ENCODE data around the gene BCL2L11.

BCL2L11 gene

DNA sequence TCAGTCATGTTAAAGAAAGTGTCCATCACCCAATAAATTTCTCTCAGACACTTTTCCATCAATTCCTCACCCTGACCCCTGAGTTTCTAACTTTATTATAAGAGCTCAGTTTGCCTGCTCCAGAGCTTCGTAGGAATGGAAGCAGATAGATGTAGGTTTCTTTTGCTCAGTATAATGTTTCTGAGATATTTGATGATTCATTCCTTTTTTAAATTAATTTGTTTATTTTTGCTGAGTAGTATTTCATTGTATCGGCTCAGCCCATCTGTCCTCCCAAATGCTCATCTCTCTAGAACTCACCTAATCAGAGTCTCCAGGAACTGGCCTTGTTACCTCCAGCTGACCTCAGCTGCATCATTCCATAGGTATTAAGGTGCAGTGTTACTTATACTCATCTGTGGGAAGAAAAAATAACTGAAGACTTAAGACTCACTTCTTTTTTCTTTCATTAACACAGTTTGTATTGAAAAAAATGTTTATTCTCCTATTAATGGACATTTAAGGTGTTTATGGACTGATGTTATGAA, 11.9 kb upstream of the BCL2L11 start:
- no peak overlapping the region for H3K27ac ChIP-seq
- TF ChIP-seq, protein P1, sequence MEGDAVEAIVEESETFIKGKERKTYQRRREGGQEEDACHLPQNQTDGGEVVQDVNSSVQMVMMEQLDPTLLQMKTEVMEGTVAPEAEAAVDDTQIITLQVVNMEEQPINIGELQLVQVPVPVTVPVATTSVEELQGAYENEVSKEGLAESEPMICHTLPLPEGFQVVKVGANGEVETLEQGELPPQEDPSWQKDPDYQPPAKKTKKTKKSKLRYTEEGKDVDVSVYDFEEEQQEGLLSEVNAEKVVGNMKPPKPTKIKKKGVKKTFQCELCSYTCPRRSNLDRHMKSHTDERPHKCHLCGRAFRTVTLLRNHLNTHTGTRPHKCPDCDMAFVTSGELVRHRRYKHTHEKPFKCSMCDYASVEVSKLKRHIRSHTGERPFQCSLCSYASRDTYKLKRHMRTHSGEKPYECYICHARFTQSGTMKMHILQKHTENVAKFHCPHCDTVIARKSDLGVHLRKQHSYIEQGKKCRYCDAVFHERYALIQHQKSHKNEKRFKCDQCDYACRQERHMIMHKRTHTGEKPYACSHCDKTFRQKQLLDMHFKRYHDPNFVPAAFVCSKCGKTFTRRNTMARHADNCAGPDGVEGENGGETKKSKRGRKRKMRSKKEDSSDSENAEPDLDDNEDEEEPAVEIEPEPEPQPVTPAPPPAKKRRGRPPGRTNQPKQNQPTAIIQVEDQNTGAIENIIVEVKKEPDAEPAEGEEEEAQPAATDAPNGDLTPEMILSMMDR (conservative IDR thresholded peaks at IDR 0.05): no peak

DNA sequence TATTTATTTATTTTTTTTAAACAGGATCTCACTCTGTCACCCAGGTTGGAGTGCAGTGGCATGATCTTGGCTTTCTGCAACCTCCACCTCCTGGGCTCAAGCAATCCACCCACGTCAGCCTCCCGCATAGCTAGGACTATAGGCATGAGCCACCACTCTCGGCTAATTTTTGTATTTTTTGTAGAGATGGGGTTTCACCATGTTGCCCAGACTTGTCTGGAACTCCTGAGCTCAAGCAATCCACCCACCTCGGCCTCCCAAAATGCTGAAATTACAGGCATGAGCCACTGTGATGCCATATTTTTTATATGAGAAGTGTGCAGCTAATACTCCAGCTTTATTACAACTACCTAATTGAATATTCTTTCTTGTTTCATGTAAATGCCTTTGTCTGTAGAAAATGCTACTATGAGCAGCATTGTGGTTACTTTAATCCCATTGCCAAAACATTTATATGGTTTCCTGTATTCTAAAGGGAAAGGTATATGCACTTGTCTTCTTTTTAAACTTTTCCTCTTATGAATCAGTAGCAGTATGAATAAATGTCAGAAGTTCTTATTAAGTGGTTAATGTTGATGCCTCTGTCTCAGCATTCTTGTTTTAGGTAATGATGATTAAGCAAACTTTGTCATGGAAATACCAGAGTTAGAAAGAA, 9.5 kb upstream of the BCL2L11 start:
- TF ChIP-seq, protein P1 (conservative IDR thresholded peaks at IDR 0.05): no peak
- no peak overlapping the region for H3K27ac ChIP-seq

DNA sequence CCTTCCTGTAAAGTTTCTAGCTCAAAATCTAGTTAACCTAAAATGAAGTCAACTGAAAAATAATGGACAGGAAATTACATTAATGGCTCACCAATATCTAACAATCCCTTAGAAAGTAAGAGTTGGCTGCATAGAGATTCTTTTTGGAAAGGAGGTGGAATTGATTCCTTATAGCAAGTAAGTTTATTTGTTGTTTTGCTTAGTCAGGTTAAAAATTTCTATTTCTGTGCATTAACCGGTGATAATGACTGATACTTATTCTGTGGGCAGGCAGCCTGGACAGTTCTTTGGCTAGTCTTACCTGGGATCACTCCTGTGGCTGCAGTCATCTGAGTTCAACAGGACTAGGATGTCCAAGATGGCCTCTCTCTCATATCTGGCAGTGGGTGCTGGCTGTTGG, 6.9 kb upstream of the BCL2L11 start:
- TF ChIP-seq, protein P1 (conservative IDR thresholded peaks at IDR 0.05): no peak
- H3K27ac ChIP-seq: no peak overlapping the region

DNA sequence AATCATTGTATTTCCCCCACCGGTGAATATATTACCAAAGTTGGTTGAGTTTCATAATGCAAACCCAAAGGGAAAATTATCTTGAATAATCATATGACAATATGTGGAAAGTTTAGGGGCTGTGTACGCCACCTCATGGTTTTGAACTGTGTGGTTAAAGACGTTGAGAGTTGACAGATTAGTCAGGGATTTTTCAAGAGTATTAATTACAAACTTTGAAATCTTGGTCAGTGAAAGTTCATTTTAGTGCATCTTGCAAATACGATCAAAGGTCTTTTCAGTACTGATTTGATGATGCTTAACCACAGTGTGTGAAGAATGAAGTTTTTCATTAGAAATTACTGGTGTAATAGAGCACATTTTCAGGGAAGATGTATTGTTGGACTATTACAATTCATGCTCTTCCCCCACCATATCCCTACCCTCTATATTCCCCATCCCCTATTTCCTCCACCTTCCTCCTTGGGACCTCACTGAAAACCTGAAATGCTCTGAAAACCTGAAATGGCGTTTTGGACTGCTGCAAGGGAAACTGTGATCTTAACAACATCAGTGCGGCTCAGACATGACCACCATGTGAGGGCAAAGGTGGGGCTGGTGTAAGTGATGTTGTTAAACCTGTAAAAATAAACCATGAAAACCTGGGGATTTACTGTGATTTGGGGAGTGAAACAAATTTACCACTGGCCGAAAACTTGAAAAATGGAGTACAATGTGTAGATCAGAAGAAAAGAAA, 4.5 kb upstream of the BCL2L11 start:
- TF ChIP-seq, protein P1 (conservative IDR thresholded peaks at IDR 0.05): no peak
- no peak overlapping the region for H3K27ac ChIP-seq

DNA sequence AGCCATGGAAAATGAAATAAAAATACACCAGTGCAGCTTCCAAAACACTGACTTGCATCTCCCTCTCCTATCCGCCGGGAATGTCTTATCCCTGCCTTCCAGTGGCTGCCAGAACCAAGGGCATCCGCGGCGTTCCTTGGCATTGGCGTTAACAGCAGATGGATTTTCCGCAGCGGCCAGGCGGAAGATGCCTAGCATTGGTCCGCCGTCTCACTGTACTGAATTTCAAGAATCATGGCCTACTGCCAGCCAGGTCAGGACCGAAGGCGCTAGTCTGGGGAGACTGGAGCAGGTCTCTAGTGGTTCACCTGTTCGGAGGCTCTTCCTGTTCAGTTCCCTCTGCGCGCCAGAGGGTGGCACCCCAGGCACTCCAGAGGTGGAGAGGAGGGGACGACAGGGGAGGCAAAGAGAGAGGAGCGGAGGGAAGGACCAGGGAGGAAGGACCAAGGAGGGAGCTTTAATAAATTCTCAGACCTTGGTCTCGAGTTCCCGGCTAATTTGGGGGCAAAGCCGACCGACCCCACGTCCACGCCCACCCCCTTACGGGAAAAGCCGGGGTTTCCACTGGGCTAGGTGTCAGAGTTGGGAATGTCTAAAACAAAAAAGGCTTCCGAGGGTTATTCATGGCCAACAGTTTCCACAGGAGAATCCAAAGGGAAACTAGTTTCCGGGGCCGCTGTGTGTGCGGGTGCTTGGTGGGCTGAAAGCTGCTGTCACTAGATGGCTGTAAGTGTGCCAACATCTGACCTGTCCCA, 3.7 kb upstream of the BCL2L11 start:
- TF ChIP-seq, protein P1 (conservative IDR thresholded peaks at IDR 0.05): peak; percentile 89
- H3K27ac ChIP-seq: no peak overlapping the region

DNA sequence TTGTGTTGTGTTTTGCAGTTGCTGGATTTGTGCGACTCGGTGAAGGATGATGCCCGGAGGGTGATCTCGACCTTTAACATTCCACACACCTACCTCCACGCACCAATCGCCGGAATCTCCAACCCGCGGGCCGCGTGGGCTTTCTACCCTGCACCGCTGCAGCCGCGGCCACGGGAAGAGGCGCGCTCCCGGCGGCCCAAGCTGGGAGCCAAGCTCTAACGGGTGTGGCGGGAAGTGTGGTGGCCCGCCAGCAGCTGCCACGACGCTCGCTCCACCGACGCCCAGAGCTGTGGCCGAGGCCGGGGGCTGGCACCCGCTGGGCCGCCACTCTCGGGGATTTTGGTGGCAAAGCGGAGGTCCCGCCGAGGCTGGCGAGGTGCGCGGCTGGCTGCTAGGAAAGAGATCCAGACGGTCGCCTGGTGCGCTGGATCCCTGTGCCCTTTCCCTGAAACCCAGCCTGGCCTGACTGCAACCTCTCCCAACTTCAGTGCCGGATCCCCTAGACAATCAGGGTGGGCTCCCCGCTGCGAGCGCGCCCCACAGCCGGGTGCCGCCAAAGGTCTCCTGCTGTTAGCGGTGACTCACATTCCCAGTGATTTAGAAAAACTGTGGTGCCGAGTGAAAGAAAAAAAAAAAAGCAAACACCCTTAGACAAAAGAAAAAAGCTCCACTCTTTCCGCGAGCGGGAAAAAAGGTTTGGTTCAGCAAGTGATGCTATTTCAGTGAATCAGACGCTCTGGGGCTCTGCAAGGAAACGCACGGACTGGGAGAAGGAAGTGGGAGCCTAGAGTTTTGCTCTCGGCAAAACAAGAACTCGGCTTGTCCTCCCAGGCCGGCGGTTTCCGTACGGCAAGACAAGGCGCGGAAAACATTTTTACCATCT, 2.9 kb upstream of the BCL2L11 start:
- TF ChIP-seq, protein P1 (conservative IDR thresholded peaks at IDR 0.05): no peak
- no peak overlapping the region for H3K27ac ChIP-seq
